ENCODE data around the gene NSF.
"Not testable (repeated sequence)": the region's sequence is repeated elsewhere in the genome, so short reads cannot be mapped to it uniquely, and the experiment has no call there.

Gene NSF

GRCh38 chr17:46776298-46777005, 186.0 kb downstream of the NSF start:
- DNase-seq (ENCODE audit: low read depth), result no peak

- no peak for DNase-seq (ENCODE audit: low read depth)
These were observed 187.8 kb downstream of the NSF start for GRCh38 chr17:46777943-46778915.

- no peak for DNase-seq (ENCODE audit: low read depth)
These were observed 189.5 kb downstream of the NSF start for GRCh38 chr17:46780003-46780373.

- DNase-seq (ENCODE audit: low read depth), result no peak
These were observed 191.9 kb downstream of the NSF start for GRCh38 chr17:46782250-46782953.

GRCh38 chr17:46783031-46783593, 192.6 kb downstream of the NSF start:
- no peak for DNase-seq (ENCODE audit: low read depth)

GRCh38 chr17:46785696-46786095, 195.2 kb downstream of the NSF start:
- DNase-seq (ENCODE audit: low read depth), result no peak

- no peak for DNase-seq (ENCODE audit: low read depth)
These were observed 197.0 kb downstream of the NSF start for GRCh38 chr17:46787478-46787877.

- DNase-seq (ENCODE audit: low read depth), result no peak
These were observed 197.8 kb downstream of the NSF start for GRCh38 chr17:46788300-46788699.

DNA sequence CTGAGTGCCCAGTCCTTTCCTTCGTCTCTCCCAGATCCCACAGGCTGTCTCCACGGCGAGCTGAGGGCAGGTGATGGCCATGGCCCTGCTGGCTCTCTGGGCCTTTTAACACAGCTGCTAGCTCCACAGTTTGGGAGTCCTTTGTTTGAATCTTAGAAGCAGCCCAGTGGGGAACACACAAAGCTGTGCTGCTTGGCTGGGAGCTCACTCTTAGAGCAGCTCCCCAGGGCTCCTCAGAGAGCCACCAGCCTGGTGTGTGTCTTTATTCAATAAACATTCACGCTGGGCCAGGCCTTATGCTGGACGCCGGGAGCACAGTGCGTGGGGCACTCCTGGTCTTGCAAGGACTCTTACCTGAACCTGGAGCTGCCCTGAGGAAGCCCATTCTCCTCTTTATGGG, 198.3 kb downstream of the NSF start:
- DNase-seq (ENCODE audit: low read depth), result no peak

DNA sequence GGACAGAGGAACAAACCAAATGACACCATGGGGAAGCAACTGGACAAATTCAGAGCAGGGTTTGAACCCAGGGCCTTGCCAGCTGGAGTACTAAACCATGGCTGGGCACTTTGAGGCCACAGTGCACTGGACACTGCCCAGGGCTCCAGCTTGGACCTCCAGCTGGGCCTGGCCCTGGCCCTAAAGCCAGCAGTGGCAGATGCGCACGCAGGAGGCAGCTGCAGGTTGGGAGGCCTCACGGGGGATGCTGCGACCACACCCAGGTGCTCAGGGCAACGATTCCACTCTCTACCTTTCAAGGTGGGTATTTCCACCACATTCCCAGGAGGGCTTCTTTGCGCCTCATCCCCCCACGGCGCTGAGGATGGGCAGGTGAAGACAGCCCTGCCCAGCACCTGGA, 199.1 kb downstream of the NSF start:
- no peak for DNase-seq (ENCODE audit: low read depth)

DNA sequence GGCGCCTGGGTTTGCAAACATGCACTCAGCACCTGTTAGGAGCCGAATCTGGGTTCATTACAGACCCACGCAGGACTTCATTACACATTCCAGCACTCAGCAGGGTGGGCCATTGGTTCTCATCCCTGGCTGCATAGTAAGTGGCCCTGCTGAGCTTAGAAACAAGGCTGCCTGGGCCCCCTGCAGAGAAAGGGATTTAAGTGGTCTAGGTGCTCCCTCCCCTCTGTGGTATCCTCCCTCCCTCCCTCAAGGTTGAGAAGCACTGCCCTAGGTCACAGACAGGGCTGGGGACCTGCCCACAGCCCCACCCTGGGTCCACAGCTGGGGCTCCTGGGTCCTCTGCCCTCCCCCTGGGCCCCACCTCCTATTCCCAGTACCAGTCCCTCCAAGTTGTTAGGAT, 199.7 kb downstream of the NSF start:
- no peak for DNase-seq (ENCODE audit: low read depth)

GRCh38 chr17:46791531-46791930, 201.1 kb downstream of the NSF start:
- DNase-seq (ENCODE audit: low read depth), result no peak

DNA sequence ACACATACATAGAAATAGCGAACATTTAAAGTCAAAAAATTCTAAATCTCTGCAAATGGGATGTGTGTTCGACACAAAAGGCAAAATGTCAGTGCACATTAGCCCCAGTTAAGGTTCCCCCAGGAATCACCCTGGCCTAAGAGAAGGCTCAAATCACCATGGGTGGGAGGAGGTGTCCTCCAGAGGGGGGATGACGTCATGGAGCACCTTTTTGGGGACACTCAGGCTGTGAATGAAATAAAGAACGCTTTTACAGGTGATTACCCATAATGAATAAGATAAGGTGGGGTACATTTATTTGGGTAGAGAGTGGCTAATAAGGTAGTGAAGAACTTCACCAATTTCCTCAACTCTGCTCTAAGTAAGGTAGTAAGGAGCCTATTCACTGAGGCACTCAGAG, 201.6 kb downstream of the NSF start:
- no peak for DNase-seq (ENCODE audit: low read depth)

DNA sequence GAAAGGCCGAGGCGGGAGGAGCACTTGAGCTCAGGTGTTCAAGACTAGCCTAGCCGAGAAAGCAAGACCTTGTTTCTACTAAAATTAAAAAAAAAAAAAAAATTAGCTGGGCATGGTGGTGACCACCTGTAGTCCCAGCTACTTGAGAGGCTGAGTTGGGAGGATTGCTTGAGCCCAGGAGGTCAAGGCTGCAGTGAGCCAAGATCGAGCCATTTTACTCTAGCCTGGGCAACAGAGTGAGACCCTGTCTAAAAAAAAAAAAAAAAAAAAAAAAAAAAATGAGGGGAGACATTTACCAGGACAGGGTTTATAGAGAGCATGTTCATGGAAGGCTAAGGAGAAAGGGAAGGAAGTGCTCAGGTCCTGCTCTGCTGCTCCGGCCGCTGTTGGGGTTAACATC, 202.6 kb downstream of the NSF start:
- not testable (repeated sequence) for DNase-seq (ENCODE audit: low read depth)

- no peak for DNase-seq (ENCODE audit: low read depth)
These were observed 203.1 kb downstream of the NSF start for GRCh38 chr17:46793541-46793940.

DNA sequence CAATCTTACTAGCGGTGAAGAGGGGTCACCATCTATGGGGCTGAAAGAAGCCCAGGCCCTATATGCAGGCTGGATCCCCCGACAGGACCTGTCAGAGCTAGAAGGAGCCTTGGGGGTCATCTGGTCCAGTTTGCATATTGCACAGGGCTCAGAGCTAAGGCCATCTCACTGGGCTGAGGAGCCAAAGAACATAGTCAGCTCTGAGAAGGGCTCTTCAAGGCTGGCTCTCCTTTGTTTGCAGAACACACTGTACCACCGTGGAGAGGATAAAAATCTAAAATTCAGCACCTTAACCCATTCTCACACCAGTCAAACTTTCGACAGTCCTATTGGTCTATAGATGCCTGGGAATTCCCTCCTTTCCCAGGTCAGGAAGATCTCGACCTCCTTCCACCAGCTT, 203.8 kb downstream of the NSF start:
- no peak for DNase-seq (ENCODE audit: low read depth)

DNA sequence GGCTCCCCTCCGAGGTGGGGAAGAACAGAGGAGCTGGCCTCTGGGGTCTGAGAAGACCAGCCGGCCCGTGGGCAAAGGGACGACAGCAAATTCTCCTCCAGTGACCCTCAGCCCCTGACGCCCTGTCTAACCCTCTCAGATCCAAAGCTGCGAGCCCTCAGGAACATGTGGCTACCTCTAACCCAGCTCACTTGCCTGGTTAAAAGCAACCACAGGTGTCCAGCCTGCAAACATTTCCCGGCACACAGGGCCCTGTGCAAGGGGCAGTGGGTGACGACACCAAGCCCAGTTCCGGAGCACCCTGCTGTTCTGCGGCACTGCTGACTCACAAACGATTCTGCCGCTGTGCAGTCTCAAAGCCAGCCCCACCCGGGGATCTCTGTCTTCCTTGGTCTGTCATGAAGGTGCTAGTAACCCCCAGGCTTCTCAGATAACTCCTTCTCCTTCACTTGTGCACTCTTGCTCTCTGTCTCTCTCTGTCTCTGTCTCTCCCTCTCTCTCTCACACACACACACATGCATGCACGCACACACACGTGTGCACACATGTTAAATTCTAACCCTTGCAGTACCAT, 205.0 kb downstream of the NSF start:
- DNase-seq (ENCODE audit: low read depth), result no peak

DNA sequence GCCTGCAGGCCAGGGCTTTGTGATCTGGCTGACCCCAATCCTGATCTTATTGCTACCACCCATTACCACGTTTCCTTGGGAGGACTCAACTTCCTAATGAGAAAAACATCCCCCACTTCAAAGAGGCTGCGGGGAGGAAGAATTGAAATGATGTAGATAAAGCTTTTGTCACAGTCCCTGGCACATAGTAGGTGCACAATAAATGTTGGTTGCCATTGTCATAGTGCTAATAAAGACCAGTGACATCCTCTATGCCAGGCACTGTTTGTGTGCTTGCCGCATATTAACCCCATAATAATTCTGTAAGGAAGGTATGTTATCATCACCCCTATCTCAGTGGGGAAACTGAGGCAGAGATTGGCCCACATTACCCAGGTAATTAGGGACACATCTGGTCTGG, 205.6 kb downstream of the NSF start:
- no peak for DNase-seq (ENCODE audit: low read depth)

GRCh38 chr17:46796524-46796923, 206.1 kb downstream of the NSF start:
- no peak for DNase-seq (ENCODE audit: low read depth)

GRCh38 chr17:46796956-46797530, 206.6 kb downstream of the NSF start:
- DNase-seq (ENCODE audit: low read depth), result no peak

- no peak for DNase-seq (ENCODE audit: low read depth)
These were observed 210.1 kb downstream of the NSF start for GRCh38 chr17:46800573-46800972.

GRCh38 chr17:46802800-46803199, 212.3 kb downstream of the NSF start:
- DNase-seq (ENCODE audit: low read depth), result no peak

All from GM04504 (cell line).